Stimulated activated CD8-positive, alpha-beta memory T cell treated with anti-CD3 and anti-CD28 coated beads, Interleukin-4, amount 100 ng/mL, for 1 hour (primary cell): Measurements from ENCODE around the gene CDC45.

Experiments
- DNase-seq, 2 donors: peaks; one replicate each; pipeline ENCODE4 v3.0.0-alpha.2; 2020; ENCODE audit warnings: low read depth in 2 of 2, low spot score in 1 of 2

The CDC45 gene

GRCh38 chr22:19510919-19511341 lies 31.2 kb downstream of the CDC45 start:
- DNase-seq = no peak

- no peak for DNase-seq
Observed at GRCh38 chr22:19513823-19514222, 34.1 kb downstream of the CDC45 start.

GRCh38 chr22:19514831-19515565 lies 35.3 kb downstream of the CDC45 start:
- DNase-seq = no peak

GRCh38 chr22:19515654-19516377 lies 36.1 kb downstream of the CDC45 start:
- no peak for DNase-seq

GRCh38 chr22:19516378-19517170 lies 36.9 kb downstream of the CDC45 start:
- DNase-seq = no peak

- no peak for DNase-seq
Observed at GRCh38 chr22:19517171-19517500, 37.4 kb downstream of the CDC45 start.

- DNase-seq = no peak
Observed at GRCh38 chr22:19517919-19518611, 38.3 kb downstream of the CDC45 start.

GRCh38 chr22:19518635-19519034 lies 38.9 kb downstream of the CDC45 start:
- no peak for DNase-seq

GRCh38 chr22:19519041-19519926 lies 39.6 kb downstream of the CDC45 start:
- DNase-seq = no peak

- no peak for DNase-seq
Observed at GRCh38 chr22:19520007-19520406, 40.3 kb downstream of the CDC45 start.

- no peak for DNase-seq
Observed at GRCh38 chr22:19520566-19521305, 41.0 kb downstream of the CDC45 start.

- no peak for DNase-seq
Observed at GRCh38 chr22:19522190-19522880, 42.6 kb downstream of the CDC45 start.

- no peak for DNase-seq
Observed at GRCh38 chr22:19522881-19523239, 43.1 kb downstream of the CDC45 start.

- no peak for DNase-seq
Observed at GRCh38 chr22:19523240-19524169, 43.8 kb downstream of the CDC45 start.

GRCh38 chr22:19524170-19525115 lies 44.7 kb downstream of the CDC45 start, which contains the start of gene CLDN5:
TSS of gene CLDN5 (minus strand) at chr22:19524410. CDS start at chr22:19524255, 155 bp downstream.
- DNase-seq = no peak

GRCh38 chr22:19525116-19525660 lies 45.5 kb downstream of the CDC45 start:
- DNase-seq = no peak

GRCh38 chr22:19525666-19526065 lies 45.9 kb downstream of the CDC45 start:
- DNase-seq = no peak
